GM18526 (cell line): ENCODE results near the gene NXNL2.

Experiments
- POLR2A ChIP-seq: IDR thresholded peaks from 3 replicates; pipeline ENCODE4 v1.6.1; 2011; ENCODE audit not compliant: insufficient read length; ENCODE audit errors: extremely low read depth

Gene NXNL2

GRCh38 chr9:88544245-88544644 is 9.3 kb downstream of the NXNL2 start:
- no peak for TF ChIP-seq POLR2A

GRCh38 chr9:88551546-88552137 is 16.7 kb downstream of the NXNL2 start:
- no peak for TF ChIP-seq POLR2A

GRCh38 chr9:88553350-88553749 is 18.4 kb downstream of the NXNL2 start:
- no peak for TF ChIP-seq POLR2A

GRCh38 chr9:88555268-88555980 is 20.4 kb downstream of the NXNL2 start:
- no peak for TF ChIP-seq POLR2A

- TF ChIP-seq POLR2A, result no peak
Observed at GRCh38 chr9:88559661-88560060, 24.7 kb downstream of the NXNL2 start.

GRCh38 chr9:88567870-88568269 is 32.9 kb downstream of the NXNL2 start:
- no peak for TF ChIP-seq POLR2A

GRCh38 chr9:88571419-88571818 is 36.4 kb downstream of the NXNL2 start:
- no peak for TF ChIP-seq POLR2A

- no peak for TF ChIP-seq POLR2A
Observed at GRCh38 chr9:88572684-88573083, 37.7 kb downstream of the NXNL2 start.

GRCh38 chr9:88574953-88575352 is 40.0 kb downstream of the NXNL2 start:
- no peak for TF ChIP-seq POLR2A

- no peak for TF ChIP-seq POLR2A
Observed at GRCh38 chr9:88577256-88578120, 42.5 kb downstream of the NXNL2 start.

GRCh38 chr9:88578121-88579049 is 43.4 kb downstream of the NXNL2 start:
- no peak for TF ChIP-seq POLR2A

GRCh38 chr9:88579050-88579715 is 44.2 kb downstream of the NXNL2 start:
- TF ChIP-seq POLR2A, result no peak

- no peak for TF ChIP-seq POLR2A
Observed at GRCh38 chr9:88580961-88581360, 46.0 kb downstream of the NXNL2 start.

- TF ChIP-seq POLR2A, result no peak
Observed at GRCh38 chr9:88583901-88584596, 49.1 kb downstream of the NXNL2 start.
